Activated naive CD8-positive, alpha-beta T cell (primary cell): Measurements from ENCODE around the gene GOLGA6L4.
A peak's percentile ranks its signal among the peaks of the same experiment; 100 is the strongest.
"Not testable (repeated sequence)": the region's sequence is repeated elsewhere in the genome, so short reads cannot be mapped to it uniquely, and the experiment has no call there.

Source experiments
- H3K27ac Mint-ChIP-seq: one replicate; pipeline ENCODE4 v1.8.0; 2021; ENCODE audit warnings: mixed read lengths
- H3K27me3 Mint-ChIP-seq: one replicate; pipeline ENCODE4 v1.8.0; 2021; ENCODE audit warnings: mixed read lengths
- H3K36me3 Mint-ChIP-seq: one replicate; pipeline ENCODE4 v1.8.0; 2021; ENCODE audit warnings: mixed read lengths
- H3K4me1 Mint-ChIP-seq: one replicate; pipeline ENCODE4 v1.8.0; 2021; ENCODE audit warnings: low read depth, mixed read lengths
- H3K4me3 Mint-ChIP-seq: one replicate; pipeline ENCODE4 v1.8.0; 2021; ENCODE audit warnings: mild to moderate bottlenecking, mixed read lengths
- H3K9me3 Mint-ChIP-seq: one replicate; pipeline ENCODE4 v1.8.0; 2021; ENCODE audit warnings: low read depth, mixed read lengths

Gene GOLGA6L4

GRCh38 chr15:84235573-84235972, at the start of gene GOLGA6L4:
GOLGA6L4 (plus strand) TSS chr15:84235773; CDS start chr15:84235835, 62 bp downstream.
- not testable (repeated sequence) for H3K27ac Mint-ChIP-seq, H3K27me3 Mint-ChIP-seq, H3K9me3 Mint-ChIP-seq, H3K4me3 Mint-ChIP-seq, H3K36me3 Mint-ChIP-seq, H3K4me1 Mint-ChIP-seq

- not testable (repeated sequence) for H3K9me3 Mint-ChIP-seq, H3K27me3 Mint-ChIP-seq, H3K27ac Mint-ChIP-seq, H3K36me3 Mint-ChIP-seq, H3K4me3 Mint-ChIP-seq, H3K4me1 Mint-ChIP-seq
These were observed 42.6 kb upstream of the GOLGA6L4 start for GRCh38 chr15:84192982-84193381.

GRCh38 chr15:84195603-84196002, 40.0 kb upstream of the GOLGA6L4 start:
- not testable (repeated sequence) for H3K36me3 Mint-ChIP-seq, H3K9me3 Mint-ChIP-seq, H3K4me1 Mint-ChIP-seq, H3K27me3 Mint-ChIP-seq, H3K27ac Mint-ChIP-seq, H3K4me3 Mint-ChIP-seq

DNA sequence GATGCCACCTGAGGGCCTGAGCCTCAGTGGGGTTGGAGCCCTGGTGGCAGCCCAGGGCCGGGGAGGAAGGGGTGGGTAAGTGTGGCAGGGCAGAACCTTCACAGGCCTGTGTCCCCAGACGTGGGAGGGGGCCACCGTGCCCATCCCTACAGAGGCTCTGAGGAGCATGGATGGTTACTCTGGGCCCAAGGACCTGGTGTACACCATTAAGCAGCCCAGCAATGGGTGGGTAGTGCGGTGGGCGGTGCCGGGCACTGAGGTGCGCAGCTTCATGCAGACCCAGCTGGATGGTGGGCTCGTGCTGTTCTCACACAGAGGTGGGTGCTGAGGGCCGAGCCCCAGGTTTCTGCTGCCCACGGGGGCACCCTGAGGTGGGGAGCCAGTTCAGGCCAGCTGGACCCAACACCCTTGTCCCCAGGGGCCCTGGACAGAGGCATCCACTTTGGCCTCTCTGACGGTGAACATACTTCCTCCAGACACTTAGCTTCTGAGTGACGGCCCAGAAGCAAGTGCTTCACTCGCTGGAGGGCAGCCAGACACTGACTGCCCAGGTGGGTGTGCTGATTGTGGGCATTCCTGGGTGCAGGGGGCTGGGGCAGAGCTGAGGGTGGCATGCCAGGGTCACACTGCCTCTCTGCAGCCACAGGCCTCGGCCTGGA, 38.9 kb upstream of the GOLGA6L4 start:
- H3K27me3 Mint-ChIP-seq, H3K9me3 Mint-ChIP-seq, H3K36me3 Mint-ChIP-seq, H3K27ac Mint-ChIP-seq, H3K4me3 Mint-ChIP-seq, H3K4me1 Mint-ChIP-seq: not testable (repeated sequence)

- H3K4me1 Mint-ChIP-seq, H3K36me3 Mint-ChIP-seq, H3K27ac Mint-ChIP-seq, H3K4me3 Mint-ChIP-seq, H3K9me3 Mint-ChIP-seq, H3K27me3 Mint-ChIP-seq: not testable (repeated sequence)
These were observed 35.7 kb upstream of the GOLGA6L4 start for GRCh38 chr15:84199865-84200264.

DNA sequence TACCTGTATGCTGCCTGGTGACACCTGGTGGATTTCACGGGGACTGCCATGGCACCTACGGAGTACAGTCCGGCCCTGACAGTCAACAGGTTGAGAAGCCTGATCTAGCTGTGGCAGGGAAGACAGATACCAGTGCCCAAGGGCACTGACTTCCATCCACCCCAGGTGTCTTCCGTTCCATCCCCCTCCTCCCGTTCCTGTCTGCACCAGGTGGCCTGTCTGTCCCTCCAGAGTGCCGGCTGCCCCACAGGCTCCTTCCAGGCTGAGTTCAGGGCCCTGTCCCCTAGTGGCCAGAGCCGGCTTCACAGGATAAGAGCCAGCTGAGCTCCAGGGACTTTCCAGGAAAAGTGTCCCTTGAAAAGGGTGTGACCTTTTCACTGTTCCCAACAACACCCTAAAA, 10.9 kb downstream of the GOLGA6L4 start:
- H3K36me3 Mint-ChIP-seq, H3K4me1 Mint-ChIP-seq, H3K9me3 Mint-ChIP-seq, H3K27me3 Mint-ChIP-seq, H3K27ac Mint-ChIP-seq: not testable (repeated sequence)
- peak overlapping the region; percentile 44 for H3K4me3 Mint-ChIP-seq
